AG04450 (cell line): ENCODE measurements around the gene RHOA. TPM values are rescaled to one million over a fixed set of nuclear protein-coding genes. Genes with fewer than 3 reads are reported as not detected.

Source experiments
- CTCF ChIA-PET: fragments of 300-600, 350-600 bp; formaldehyde crosslinking; extraction: SDS; loops from one replicate; lab custom pipeline; 2022; ENCODE audit warnings: antibody characterized with exemption, inconsistent platforms; lab: Charles Lee
- POLR2A ChIA-PET: fragments of 350-600 bp; formaldehyde crosslinking; extraction: SDS; loops from one replicate; lab custom pipeline; 2021; ENCODE audit warnings: antibody characterized with exemption, inconsistent platforms; lab: Yijun Ruan, JAX
- DNase-seq: peaks from one replicate; pipeline ENCODE4 v3.0.0-alpha.2; 2011; ENCODE audit warnings: low read depth, low spot score
- H3K27ac ChIP-seq: one replicate; pipeline ENCODE4 v1.5.1; 2012; ENCODE audit warnings: low read depth, low read length, control low read depth
- H3K27me3 ChIP-seq: one replicate; pipeline ENCODE4 v1.6.0; 2012; ENCODE audit warnings: low read length; ENCODE audit not compliant: control insufficient read depth, insufficient read depth
- H3K4me3 ChIP-seq: 2 replicates; pipeline ENCODE4 v1.5.1; 2011; ENCODE audit warnings: mild to moderate bottlenecking, low read depth, low read length, control low read depth
- H3K9me3 ChIP-seq: 2 replicates; pipeline ENCODE4 v1.5.1; 2012; ENCODE audit warnings: low read length; ENCODE audit not compliant: control insufficient read depth, insufficient read depth
- polyA plus RNA-seq: library from polyadenylated mRNA; depleted of rRNA; stranded (reverse); fragments of >200 nt; gene quantifications from 2 replicates; pipeline ENCODE4 v1.2.3, GENCODE V29; 2011
- TF ChIP-seq, protein P1 (sequence below): IDR thresholded peaks from 2 replicates; pipeline ENCODE4 v1.5.1; 2011; ENCODE audit warnings: low read depth, low read length, control low read depth, inconsistent platforms

Gene RHOA
- polyA plus RNA-seq, 1 experiment, result 505 TPM

DNA sequence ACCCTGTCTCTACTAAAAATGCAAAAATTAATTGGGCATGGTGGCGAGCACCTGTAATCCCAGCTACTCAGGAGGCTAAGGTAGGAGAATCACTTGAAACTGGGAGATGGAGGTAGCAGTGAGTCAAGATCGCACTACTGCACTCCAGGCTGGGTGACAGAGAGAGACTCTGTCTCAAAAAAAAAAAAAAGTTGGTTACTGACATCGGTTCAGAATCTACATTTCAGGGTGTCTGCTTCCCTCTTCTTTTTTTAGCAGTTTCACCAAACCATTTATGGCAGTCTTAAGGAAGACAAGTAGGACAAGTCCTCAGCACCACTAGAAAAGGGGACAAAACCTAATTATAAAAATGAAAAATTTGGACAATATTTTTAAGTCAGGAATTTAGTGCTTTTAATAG lies 68.6 kb downstream of the RHOA start:
- TF ChIP-seq, protein P1, sequence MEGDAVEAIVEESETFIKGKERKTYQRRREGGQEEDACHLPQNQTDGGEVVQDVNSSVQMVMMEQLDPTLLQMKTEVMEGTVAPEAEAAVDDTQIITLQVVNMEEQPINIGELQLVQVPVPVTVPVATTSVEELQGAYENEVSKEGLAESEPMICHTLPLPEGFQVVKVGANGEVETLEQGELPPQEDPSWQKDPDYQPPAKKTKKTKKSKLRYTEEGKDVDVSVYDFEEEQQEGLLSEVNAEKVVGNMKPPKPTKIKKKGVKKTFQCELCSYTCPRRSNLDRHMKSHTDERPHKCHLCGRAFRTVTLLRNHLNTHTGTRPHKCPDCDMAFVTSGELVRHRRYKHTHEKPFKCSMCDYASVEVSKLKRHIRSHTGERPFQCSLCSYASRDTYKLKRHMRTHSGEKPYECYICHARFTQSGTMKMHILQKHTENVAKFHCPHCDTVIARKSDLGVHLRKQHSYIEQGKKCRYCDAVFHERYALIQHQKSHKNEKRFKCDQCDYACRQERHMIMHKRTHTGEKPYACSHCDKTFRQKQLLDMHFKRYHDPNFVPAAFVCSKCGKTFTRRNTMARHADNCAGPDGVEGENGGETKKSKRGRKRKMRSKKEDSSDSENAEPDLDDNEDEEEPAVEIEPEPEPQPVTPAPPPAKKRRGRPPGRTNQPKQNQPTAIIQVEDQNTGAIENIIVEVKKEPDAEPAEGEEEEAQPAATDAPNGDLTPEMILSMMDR, result no peak
- ChIA-PET POLR2A (interaction anchor here (0.7 kb wide), 1 partner anchor 239 kb away, joined by 9 read pairs; the partner anchor contains the start of gene QARS1), CTCF (interaction anchor here (0.5 to 2.5 kb wide), 3 partner anchors 36 to 111 kb away, joined by 3 to 11 read pairs (median 3); no protein-coding TSS in a partner anchor)
- H3K9me3 ChIP-seq, result no peaks in the 10 kb centered on the region
- no peaks in the 10 kb centered on the region for H3K27me3 ChIP-seq
- H3K27ac ChIP-seq, result no peak overlapping the region
- no peak for DNase-seq
- no peak overlapping the region for H3K4me3 ChIP-seq

DNA sequence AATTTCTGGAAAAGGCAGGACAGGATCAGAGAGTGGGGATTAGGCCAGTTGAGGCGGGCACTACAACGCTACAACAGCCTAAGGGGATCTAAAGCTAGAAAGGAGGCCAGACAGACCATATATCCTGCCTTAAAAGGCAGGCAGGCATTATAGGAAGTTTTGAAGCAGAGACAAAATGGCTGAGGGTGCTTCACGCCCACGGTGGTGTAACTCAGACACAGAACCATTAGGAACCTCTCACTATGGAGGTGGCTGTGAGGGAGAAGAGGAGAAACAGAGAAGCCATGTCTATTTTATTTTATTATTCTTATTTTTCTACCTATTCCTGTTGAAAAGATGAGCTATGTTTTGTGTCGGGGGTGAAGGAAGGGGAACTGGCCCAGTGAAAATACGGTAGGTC lies 69.8 kb downstream of the RHOA start:
- ChIA-PET POLR2A (interaction anchor here (0.7 kb wide), 1 partner anchor 17 kb away, joined by 9 read pairs; no protein-coding TSS in a partner anchor), CTCF (interaction anchor here (2.5 kb wide), 1 partner anchor 107 kb away, joined by 11 read pairs; no protein-coding TSS in a partner anchor)
- Histone ChIP-seq H3K9me3 (no peaks in the 10 kb centered on the region), H3K27ac (no peak overlapping the region), H3K27me3 (no peaks in the 10 kb centered on the region), H3K4me3 (no peak overlapping the region)
- DNase-seq, result no peak
- TF ChIP-seq, protein P1, result no peak

DNA sequence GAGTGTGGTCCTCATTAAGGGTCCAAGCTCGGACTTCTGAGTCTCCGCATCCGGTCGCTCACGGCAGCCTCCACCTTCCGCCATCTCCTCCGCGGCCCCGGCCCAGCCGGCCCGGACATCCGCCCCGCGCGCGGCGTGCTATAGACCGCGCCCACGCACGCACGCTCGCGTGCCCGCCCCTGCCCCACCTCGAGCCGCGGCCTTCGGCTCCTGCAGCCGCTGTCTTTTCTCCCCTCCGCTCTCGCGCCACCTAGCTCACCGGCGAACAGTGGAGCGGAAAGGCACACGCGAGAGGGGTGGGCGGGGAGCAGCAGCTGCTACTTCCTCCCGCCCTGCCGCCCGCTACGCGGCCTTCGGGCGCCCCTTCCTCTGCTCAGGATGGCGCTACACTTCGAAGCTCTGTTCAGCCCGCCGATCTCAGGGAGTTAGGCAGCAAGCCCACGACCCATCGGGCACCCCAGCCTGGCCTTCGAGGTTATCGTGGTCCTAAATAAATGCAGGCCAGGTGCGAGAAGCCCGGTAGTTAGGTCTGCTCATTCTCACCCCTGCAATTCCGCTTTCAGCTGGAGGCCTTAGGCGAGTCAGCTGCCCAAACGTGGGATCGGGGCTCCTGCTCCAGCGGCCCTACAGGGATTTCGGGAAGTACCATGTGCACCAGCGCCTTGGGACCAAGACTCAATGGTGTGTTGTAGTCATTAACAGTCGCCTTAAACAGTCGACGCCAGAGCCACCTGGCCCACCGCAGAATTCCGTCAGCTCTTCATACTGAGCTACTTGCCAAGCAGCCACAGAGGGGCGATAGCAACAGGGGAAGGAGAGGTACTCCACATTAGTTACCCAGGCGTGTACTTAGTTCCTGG lies 71.6 kb downstream of the RHOA start, which contains the start of gene USP4:
Gene USP4, minus strand, starts transcription at position 113 of the 860 bp plus-strand sequence. Its CDS starts 29 bp downstream, at position 84.
- TF ChIP-seq, protein P1, result peak; percentile 61
- CTCF ChIA-PET, result interaction anchor here (0.5 to 3.1 kb wide), 18 partner anchors 9 to 200 kb away, joined by 3 to 43 read pairs (median 4); partner anchors contain the start of genes NICN1, RHOA and TCTA
- Histone ChIP-seq H3K9me3 (no peaks in the 10 kb centered on the region), H3K27me3 (no peaks in the 10 kb centered on the region), H3K4me3 (peak within 1 kb of the TSS; percentile 68), H3K27ac (peak within 1 kb of the TSS; percentile 95)
- peak; percentile 66 for DNase-seq
- POLR2A ChIA-PET, result interaction anchor here (0.9 to 2.3 kb wide), 9 partner anchors 11 to 319 kb away, joined by 3 to 27 read pairs (median 7); partner anchors contain the start of genes GPX1, QRICH1, RHOA and TCTA

DNA sequence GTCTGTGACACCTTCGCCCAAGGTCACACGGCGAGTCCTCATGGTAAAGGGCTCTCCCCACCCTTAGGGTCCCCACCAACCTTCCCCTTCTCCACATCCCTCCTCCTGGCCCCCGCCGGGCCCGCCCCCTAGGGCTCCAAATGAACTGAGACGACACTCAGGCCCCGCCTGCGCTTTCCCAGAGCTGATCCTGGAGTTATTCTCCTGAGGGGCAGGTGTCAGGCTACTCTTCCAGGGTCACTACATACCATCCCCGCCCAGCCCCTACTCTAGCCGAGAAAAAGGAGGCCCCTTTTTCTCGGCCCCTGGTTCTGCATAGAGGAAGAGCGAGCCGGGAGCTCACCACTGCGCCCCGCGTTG lies 72.2 kb downstream of the RHOA start:
- Histone ChIP-seq H3K27ac (peak overlapping the region; percentile 87), H3K4me3 (peak overlapping the region; percentile 68), H3K27me3 (no peaks in the 10 kb centered on the region), H3K9me3 (no peaks in the 10 kb centered on the region)
- CTCF ChIA-PET, result interaction anchor here (0.5 to 3.1 kb wide), 16 partner anchors 10 to 200 kb away, joined by 3 to 43 read pairs (median 4); partner anchors contain the start of gene NICN1
- DNase-seq, result no peak
- TF ChIP-seq, protein P1, result no peak
- POLR2A ChIA-PET, result interaction anchor here (0.6 to 2.3 kb wide), 11 partner anchors 11 to 318 kb away, joined by 3 to 27 read pairs (median 5); partner anchors contain the start of genes GPX1, QRICH1, RHOA and TCTA
